Measurements from ENCODE around the gene CCDC78.

CCDC78 gene

DNA sequence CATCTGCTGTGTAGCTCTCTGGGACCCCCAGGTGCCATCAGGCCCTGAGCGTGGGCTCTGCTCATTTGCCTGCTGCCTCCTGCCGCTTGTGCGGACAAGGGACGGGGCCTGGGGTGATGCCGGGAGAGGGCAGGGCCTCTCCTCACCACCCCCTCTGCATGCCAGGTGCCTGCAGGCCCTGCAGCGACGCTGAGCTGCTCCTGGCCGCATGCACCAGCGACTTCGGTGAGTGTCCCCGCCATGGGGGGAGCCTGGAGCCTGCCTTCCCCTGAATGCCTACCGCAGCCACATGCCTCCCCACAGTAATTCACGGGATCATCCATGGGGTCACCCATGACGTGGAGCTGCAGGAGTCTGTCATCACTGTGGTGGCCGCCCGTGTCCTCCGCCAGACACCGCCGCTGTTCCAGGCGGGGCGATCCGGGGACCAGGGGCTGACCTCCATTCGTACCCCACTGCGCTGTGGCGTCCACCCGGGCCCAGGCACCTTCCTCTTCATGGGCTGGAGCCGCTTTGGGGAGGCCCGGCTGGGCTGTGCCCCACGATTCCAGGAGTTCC lies 9.4 kb downstream of the CCDC78 start:
- TF ChIP-seq, protein P1, sequence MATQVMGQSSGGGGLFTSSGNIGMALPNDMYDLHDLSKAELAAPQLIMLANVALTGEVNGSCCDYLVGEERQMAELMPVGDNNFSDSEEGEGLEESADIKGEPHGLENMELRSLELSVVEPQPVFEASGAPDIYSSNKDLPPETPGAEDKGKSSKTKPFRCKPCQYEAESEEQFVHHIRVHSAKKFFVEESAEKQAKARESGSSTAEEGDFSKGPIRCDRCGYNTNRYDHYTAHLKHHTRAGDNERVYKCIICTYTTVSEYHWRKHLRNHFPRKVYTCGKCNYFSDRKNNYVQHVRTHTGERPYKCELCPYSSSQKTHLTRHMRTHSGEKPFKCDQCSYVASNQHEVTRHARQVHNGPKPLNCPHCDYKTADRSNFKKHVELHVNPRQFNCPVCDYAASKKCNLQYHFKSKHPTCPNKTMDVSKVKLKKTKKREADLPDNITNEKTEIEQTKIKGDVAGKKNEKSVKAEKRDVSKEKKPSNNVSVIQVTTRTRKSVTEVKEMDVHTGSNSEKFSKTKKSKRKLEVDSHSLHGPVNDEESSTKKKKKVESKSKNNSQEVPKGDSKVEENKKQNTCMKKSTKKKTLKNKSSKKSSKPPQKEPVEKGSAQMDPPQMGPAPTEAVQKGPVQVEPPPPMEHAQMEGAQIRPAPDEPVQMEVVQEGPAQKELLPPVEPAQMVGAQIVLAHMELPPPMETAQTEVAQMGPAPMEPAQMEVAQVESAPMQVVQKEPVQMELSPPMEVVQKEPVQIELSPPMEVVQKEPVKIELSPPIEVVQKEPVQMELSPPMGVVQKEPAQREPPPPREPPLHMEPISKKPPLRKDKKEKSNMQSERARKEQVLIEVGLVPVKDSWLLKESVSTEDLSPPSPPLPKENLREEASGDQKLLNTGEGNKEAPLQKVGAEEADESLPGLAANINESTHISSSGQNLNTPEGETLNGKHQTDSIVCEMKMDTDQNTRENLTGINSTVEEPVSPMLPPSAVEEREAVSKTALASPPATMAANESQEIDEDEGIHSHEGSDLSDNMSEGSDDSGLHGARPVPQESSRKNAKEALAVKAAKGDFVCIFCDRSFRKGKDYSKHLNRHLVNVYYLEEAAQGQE (IDR thresholded peaks at IDR 0.05; ENCODE audit: insufficient read depth in 1 of 2, low read depth in 2 of 2, low read length in 2 of 2): no peak
- TF ChIP-seq FOXP2 (optimal IDR thresholded peaks at IDR 0.05; ENCODE audit: borderline replicate concordance, extremely low read depth, extremely low read length, insufficient read depth) (no peak), TAF1 (IDR thresholded peaks at IDR 0.05; ENCODE audit: borderline replicate concordance, insufficient read depth, low read length) (no peak), POLR2AphosphoS5 (IDR thresholded peaks at IDR 0.05; ENCODE audit: low read depth, low read length) (no peak), SIN3A (IDR thresholded peaks at IDR 0.05; ENCODE audit: borderline replicate concordance, insufficient read depth, low read length) (no peak)

- TF ChIP-seq FOXP2 (optimal IDR thresholded peaks at IDR 0.05; ENCODE audit: borderline replicate concordance, extremely low read depth, extremely low read length, insufficient read depth) (no peak), TAF1 (IDR thresholded peaks at IDR 0.05; ENCODE audit: borderline replicate concordance, insufficient read depth, low read length) (no peak), SIN3A (IDR thresholded peaks at IDR 0.05; ENCODE audit: borderline replicate concordance, insufficient read depth, low read length) (no peak), POLR2AphosphoS5 (IDR thresholded peaks at IDR 0.05; ENCODE audit: low read depth, low read length) (no peak)
- TF ChIP-seq, protein P1 (IDR thresholded peaks at IDR 0.05; ENCODE audit: insufficient read depth in 1 of 2, low read depth in 2 of 2, low read length in 2 of 2): no peak
These were observed 10.1 kb downstream of the CCDC78 start for GRCh38 chr16:716200-716568.

- TF ChIP-seq TAF1 (IDR thresholded peaks at IDR 0.05; ENCODE audit: borderline replicate concordance, insufficient read depth, low read length) (no peak), POLR2AphosphoS5 (IDR thresholded peaks at IDR 0.05; ENCODE audit: low read depth, low read length) (no peak), SIN3A (IDR thresholded peaks at IDR 0.05; ENCODE audit: borderline replicate concordance, insufficient read depth, low read length) (no peak), FOXP2 (optimal IDR thresholded peaks at IDR 0.05; ENCODE audit: borderline replicate concordance, extremely low read depth, extremely low read length, insufficient read depth) (no peak)
- TF ChIP-seq, protein P1 (IDR thresholded peaks at IDR 0.05; ENCODE audit: insufficient read depth in 1 of 2, low read depth in 2 of 2, low read length in 2 of 2): no peak
These were observed 10.6 kb downstream of the CCDC78 start for GRCh38 chr16:715477-716199.

DNA sequence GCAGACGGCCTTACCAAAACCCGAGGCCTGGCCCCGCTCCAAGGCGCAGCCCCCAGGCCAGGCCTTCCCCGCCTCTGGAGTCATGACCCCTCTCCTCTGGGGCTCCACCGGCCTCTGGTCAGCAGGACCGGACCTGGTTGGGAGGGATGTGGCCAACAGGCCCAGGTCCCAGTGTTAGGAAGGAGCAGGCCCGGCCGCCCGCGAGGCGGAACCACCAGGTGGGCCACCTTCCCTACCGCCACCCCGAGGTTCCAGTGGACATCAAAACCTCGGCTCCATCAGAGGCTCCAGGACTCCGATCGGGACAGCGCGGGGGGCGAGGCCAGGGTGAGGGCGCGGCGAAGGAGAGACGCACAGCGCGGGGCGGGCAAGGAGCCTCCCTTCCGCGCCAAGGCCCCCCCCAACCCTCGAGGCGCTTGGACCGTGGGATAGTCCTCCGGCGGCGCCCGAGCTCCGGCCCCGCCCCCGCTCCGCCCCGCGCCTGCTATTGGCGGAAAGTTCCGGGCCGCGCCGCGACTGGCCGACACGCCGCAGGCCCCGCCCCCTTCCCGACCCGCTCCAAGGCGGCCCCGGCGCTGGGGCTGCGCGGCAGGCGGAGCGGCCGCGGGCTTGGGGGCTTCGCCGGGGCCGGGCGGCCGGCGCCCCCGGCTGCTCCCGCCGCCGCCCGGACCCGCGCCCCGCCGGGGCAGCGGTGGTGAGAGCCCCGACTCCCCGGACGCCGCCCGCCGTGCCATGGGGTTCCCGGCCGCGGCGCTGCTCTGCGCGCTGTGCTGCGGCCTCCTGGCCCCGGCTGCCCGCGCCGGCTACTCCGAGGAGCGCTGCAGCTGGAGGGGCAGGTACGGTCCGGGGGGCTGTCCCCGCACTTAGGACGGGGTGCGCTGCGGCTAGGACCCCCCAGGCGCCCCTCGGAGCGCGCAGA lies 11.4 kb downstream of the CCDC78 start, which contains the start of gene METRN:
Gene METRN, plus strand, starts transcription at position 561 of the 919 bp plus-strand sequence. Its CDS starts 172 bp downstream, at position 733.
- no peak for TF ChIP-seq POLR2AphosphoS5 (IDR thresholded peaks at IDR 0.05; ENCODE audit: low read depth, low read length)
- no peak for TF ChIP-seq SIN3A (IDR thresholded peaks at IDR 0.05; ENCODE audit: borderline replicate concordance, insufficient read depth, low read length)
- no peak for TF ChIP-seq FOXP2 (optimal IDR thresholded peaks at IDR 0.05; ENCODE audit: borderline replicate concordance, extremely low read depth, extremely low read length, insufficient read depth)
- TF ChIP-seq, protein P1 (IDR thresholded peaks at IDR 0.05; ENCODE audit: insufficient read depth in 1 of 2, low read depth in 2 of 2, low read length in 2 of 2): no peak
- no peak for TF ChIP-seq TAF1 (IDR thresholded peaks at IDR 0.05; ENCODE audit: borderline replicate concordance, insufficient read depth, low read length)
